Measurements from ENCODE around the gene CDIP1. TPM values are rescaled to one million over a fixed set of nuclear protein-coding genes. Genes with fewer than 3 reads are reported as not detected.

CDIP1 gene
- total RNA-seq, 2 donors from 2014 or later, result 21.1 to 30.6 TPM

GRCh38 chr16:4517812-4518680 lies 20.5 kb downstream of the CDIP1 start:
- Histone ChIP-seq H3K9me3 (no peaks in the 10 kb centered on the region), H3K27me3 (replicated peaks; ENCODE audit: insufficient read depth) (no peaks in the 10 kb centered on the region), H3K4me3 (no peak overlapping the region), H3K27ac (no peak overlapping the region), H3K36me3 (no peaks in the 10 kb centered on the region), H3K4me1 (replicated peaks) (no peaks in the 10 kb centered on the region)
- 69% methylated on average over 12 of the region's 12 CpGs for WGBS
- intact Hi-C loops (cut with DNase I), result no loop called here
- TF ChIP-seq, protein P1, sequence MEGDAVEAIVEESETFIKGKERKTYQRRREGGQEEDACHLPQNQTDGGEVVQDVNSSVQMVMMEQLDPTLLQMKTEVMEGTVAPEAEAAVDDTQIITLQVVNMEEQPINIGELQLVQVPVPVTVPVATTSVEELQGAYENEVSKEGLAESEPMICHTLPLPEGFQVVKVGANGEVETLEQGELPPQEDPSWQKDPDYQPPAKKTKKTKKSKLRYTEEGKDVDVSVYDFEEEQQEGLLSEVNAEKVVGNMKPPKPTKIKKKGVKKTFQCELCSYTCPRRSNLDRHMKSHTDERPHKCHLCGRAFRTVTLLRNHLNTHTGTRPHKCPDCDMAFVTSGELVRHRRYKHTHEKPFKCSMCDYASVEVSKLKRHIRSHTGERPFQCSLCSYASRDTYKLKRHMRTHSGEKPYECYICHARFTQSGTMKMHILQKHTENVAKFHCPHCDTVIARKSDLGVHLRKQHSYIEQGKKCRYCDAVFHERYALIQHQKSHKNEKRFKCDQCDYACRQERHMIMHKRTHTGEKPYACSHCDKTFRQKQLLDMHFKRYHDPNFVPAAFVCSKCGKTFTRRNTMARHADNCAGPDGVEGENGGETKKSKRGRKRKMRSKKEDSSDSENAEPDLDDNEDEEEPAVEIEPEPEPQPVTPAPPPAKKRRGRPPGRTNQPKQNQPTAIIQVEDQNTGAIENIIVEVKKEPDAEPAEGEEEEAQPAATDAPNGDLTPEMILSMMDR (IDR thresholded peaks at IDR 0.05), result peak in 2 of 4 experiments; percentile 45 to 50
- TF ChIP-seq POLR2A (IDR thresholded peaks at IDR 0.05), result no peak
- DNase-seq (ENCODE audit: low spot score), result no peak

DNA sequence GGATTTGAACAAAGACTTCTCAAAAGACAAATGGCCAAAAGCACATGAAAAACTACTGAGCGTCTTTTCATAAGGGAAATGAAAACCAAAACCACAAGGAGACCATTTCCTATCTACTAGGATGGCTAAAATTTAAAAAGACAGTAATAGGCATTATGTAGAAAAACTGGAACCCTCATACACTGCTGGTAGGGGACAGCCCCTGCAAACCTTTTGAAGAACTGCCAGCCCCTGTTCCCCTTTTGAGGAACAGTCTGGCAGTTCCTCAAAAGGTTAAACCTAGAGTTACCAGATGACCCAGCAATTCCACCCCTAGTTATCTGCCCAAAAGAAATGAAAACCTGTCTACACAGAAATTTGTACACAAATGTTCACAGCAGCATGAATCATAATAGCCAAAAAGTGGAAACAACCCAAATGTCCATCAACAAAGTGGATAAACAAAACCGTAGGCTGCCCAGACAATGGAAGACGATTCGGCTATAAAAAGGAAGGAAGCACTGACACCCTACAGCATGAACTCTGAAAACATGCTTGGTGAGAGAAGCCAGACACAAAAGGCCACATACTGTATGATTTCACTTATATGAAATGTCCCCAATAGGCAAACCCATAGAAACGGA lies 22.9 kb downstream of the CDIP1 start:
- TF ChIP-seq POLR2A (IDR thresholded peaks at IDR 0.05) (no peak), POLR2AphosphoS5 (IDR thresholded peaks at IDR 0.05) (no peak)
- TF ChIP-seq, protein P1 (IDR thresholded peaks at IDR 0.05), result no peak
- Histone ChIP-seq H3K27ac (no peak overlapping the region), H3K4me1 (replicated peaks) (no peaks in the 10 kb centered on the region), H3K4me3 (no peak overlapping the region), H3K36me3 (no peaks in the 10 kb centered on the region), H3K9me3 (no peaks in the 10 kb centered on the region), H3K27me3 (replicated peaks; ENCODE audit: insufficient read depth) (no peaks in the 10 kb centered on the region)
- DNase-seq (ENCODE audit: low spot score), result no peak
- intact Hi-C loops (cut with DNase I), result no loop called here
- 17% methylated on average over 5 of the region's 5 CpGs for WGBS

DNA sequence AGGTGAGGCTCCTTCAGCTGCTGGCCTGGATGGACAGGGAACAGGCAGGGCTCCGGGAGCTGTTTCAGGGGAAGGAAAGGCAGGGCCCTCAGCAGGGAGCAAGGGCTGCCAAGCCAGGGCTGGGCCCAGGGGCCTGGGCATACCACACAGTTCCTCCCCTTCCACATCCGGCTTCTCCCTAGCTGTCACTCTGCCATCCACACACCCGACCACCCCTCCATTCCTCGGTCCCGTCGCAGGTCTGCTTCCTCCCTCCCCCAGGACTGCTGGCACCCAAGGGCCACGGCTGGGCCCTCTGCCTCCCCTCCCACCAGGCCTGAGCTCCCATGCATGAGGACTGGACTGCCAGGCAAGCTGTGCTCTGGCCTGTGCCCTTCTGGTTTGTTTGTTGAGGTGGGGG lies 24.0 kb downstream of the CDIP1 start:
- WGBS, result 40% methylated on average over 7 of the region's 7 CpGs
- Histone ChIP-seq H3K4me1 (replicated peaks) (no peaks in the 10 kb centered on the region), H3K27me3 (replicated peaks; ENCODE audit: insufficient read depth) (no peaks in the 10 kb centered on the region), H3K9me3 (no peaks in the 10 kb centered on the region), H3K36me3 (no peaks in the 10 kb centered on the region), H3K4me3 (no peak overlapping the region), H3K27ac (peak overlapping the region in 1 of 2 donors; percentile 18)
- no peak for TF ChIP-seq POLR2AphosphoS5 (IDR thresholded peaks at IDR 0.05)
- no peak for TF ChIP-seq POLR2A (IDR thresholded peaks at IDR 0.05)
- DNase-seq (ENCODE audit: low spot score), result no peak
- intact Hi-C loops (cut with DNase I), result no loop called here

DNA sequence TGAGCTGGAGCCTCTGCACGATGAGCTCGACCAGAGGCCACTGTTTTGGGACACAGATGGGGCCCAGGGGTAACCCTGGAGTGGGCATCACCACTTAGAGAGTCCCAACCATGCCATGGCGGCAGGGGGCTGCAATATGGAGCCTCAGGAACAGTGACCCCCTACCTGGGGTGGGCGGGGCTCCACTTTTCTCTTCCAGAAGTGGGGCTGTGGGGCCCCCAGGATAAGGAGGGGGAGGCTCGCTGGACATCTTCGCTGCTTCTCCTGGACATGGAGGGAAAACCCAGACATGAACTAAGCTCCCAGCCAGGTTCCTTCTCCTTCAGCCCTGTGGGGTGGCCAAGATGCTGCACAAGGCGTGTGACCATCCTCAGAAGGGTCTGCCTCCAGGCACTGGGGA lies 24.7 kb downstream of the CDIP1 start:
- H3K9me3 ChIP-seq, result no peaks in the 10 kb centered on the region
- no peak overlapping the region for H3K27ac ChIP-seq
- no peaks in the 10 kb centered on the region for H3K27me3 ChIP-seq (replicated peaks; ENCODE audit: insufficient read depth)
- DNase-seq (ENCODE audit: low spot score), result no peak
- H3K4me1 ChIP-seq (replicated peaks), result no peaks in the 10 kb centered on the region
- no peak overlapping the region for H3K4me3 ChIP-seq
- WGBS, result 95% methylated on average over 7 of the region's 7 CpGs
- intact Hi-C loops (cut with DNase I), result no loop called here
- TF ChIP-seq, protein P1 (IDR thresholded peaks at IDR 0.05), result no peak
- no peak for TF ChIP-seq POLR2A (IDR thresholded peaks at IDR 0.05)
- no peak for TF ChIP-seq POLR2AphosphoS5 (IDR thresholded peaks at IDR 0.05)
- no peaks in the 10 kb centered on the region for H3K36me3 ChIP-seq

DNA sequence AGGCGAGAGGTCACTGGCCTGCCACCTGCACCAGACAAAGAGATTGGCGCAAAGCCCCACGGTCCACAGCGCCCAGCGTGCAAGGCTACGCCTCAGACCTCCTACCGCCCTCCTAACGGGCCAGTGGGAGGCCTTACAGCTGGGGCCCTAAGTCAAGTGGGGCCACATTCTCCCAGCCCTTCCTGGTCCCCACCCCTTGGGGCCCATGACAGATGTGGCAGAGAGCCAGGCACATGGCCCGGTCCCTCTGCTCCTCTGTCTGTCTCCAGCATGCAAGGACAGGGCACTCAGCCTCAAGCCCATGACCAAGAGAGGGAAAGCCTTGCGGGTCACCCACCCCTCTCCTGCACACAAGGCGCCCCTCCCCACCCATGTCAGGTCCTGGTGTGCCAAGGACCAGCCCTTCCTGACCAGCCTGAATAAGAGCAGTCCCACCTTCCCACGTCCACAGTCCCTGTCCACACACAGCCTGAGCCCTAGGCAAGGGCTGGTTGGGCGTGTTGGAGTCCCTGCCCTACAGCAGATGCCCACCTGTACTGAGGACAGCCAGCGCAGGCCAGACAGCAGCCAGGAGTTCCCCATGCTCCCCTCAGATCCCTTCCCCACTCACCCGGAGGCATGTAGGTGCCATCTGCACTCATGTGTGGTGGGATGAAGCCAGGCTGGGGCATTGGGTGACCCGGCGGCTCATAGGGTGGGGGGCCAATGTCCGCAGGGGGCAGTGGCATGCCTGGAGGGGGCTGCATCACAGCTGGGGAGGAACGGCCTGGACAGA lies 25.3 kb downstream of the CDIP1 start:
- H3K27ac ChIP-seq, result no peak overlapping the region
- H3K36me3 ChIP-seq, result no peaks in the 10 kb centered on the region
- intact Hi-C loops (cut with DNase I), result no loop called here
- H3K9me3 ChIP-seq, result no peaks in the 10 kb centered on the region
- H3K4me1 ChIP-seq (replicated peaks), result no peaks in the 10 kb centered on the region
- DNase-seq (ENCODE audit: low spot score), result no peak
- no peak for TF ChIP-seq POLR2A (IDR thresholded peaks at IDR 0.05)
- TF ChIP-seq POLR2AphosphoS5 (IDR thresholded peaks at IDR 0.05), result no peak
- TF ChIP-seq, protein P1 (IDR thresholded peaks at IDR 0.05), result no peak
- 85% methylated on average over 17 of the region's 19 CpGs for WGBS
- no peak overlapping the region for H3K4me3 ChIP-seq
- H3K27me3 ChIP-seq (replicated peaks; ENCODE audit: insufficient read depth), result no peaks in the 10 kb centered on the region

Measured in prostate gland (tissue), 2 donors.